Omental fat pad (tissue), 4 donors: ENCODE measurements around the gene GBP2. TPM values are rescaled to one million over a fixed set of nuclear protein-coding genes. Genes with fewer than 3 reads are reported as not detected.
"Not testable (repeated sequence)": the region's sequence is repeated elsewhere in the genome, so short reads cannot be mapped to it uniquely, and the experiment has no call there.

Experiments used
- ATAC-seq: fragments of 150-250 bp; one replicate; pipeline ENCODE4 v1.9.1; 2016; ENCODE audit warnings: mild to moderate bottlenecking, moderate library complexity; ENCODE audit not compliant: low FRiP score
- DNase-seq: peaks from one replicate; pipeline ENCODE4 v3.0.0-alpha.2; 2019; ENCODE audit warnings: low spot score
- total RNA-seq, 4 donors: library from RNA; depleted of rRNA; stranded (reverse); fragments of >200 nt; gene quantifications; one replicate each; pipeline ENCODE4 v1.1.0, GENCODE V29; 2016
- TF ChIP-seq, protein P1 (sequence below), 3 donors: fragments of 450-650 bp; IDR thresholded peaks; one replicate each; pipeline ENCODE4 v1.5.1; 2016 to 2017; ENCODE audit warnings: antibody characterized with exemption in 3 of 3, mild to moderate bottlenecking in 3 of 3, moderate library complexity in 2 of 3

The GBP2 gene
- total RNA-seq, 4 donors from 2014 or later, result 66.9 to 126 (median 81.6) TPM

DNA sequence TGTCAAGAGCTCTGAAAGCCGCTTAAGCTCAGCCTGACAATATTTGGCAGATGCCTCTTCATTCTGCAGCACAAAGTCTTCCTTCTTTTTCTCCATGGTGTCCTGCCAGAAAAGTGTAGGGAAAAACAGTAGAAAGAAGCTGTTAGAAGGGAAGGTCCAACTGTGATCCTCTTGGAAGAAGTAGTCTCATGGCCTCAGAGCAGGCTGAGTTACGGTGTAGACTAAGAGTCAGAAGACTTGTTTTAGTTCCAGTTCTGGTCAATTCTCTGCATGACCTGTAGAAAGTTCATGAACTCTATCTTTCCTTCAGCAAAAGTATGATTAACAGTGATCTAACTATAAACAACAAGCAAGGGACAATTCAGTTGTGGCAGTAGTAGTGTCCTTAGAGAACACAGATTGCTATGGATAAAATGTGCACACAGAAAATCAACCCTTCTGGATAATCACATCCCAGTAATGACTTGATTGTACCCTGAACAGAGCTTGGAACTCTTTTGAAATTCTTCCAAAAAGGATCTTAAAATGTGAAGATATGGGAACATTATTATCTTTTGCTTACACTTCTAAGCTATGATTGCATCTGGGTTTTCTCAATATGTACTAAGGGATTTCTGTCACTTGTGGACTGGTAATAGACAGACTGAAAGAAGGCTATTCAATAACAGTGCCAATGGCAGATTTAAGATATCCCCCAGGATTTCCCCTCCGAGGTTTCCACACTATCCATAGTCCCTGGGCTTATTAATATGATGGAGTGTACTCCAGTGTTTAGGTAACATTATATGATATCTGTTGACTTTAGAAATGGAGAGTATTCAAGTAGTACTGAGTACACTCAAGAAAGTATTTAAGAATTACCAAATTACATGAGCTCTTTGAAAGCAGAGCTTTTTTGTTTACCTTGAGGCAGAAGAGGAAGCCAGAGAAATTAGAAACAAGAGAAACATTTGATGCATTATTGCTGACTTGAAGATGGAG, 22.1 kb upstream of the GBP2 start:
- TF ChIP-seq, protein P1, sequence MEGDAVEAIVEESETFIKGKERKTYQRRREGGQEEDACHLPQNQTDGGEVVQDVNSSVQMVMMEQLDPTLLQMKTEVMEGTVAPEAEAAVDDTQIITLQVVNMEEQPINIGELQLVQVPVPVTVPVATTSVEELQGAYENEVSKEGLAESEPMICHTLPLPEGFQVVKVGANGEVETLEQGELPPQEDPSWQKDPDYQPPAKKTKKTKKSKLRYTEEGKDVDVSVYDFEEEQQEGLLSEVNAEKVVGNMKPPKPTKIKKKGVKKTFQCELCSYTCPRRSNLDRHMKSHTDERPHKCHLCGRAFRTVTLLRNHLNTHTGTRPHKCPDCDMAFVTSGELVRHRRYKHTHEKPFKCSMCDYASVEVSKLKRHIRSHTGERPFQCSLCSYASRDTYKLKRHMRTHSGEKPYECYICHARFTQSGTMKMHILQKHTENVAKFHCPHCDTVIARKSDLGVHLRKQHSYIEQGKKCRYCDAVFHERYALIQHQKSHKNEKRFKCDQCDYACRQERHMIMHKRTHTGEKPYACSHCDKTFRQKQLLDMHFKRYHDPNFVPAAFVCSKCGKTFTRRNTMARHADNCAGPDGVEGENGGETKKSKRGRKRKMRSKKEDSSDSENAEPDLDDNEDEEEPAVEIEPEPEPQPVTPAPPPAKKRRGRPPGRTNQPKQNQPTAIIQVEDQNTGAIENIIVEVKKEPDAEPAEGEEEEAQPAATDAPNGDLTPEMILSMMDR (IDR thresholded peaks at IDR 0.05), result no peak
- ATAC-seq (no peak), DNase-seq (no peak)

DNA sequence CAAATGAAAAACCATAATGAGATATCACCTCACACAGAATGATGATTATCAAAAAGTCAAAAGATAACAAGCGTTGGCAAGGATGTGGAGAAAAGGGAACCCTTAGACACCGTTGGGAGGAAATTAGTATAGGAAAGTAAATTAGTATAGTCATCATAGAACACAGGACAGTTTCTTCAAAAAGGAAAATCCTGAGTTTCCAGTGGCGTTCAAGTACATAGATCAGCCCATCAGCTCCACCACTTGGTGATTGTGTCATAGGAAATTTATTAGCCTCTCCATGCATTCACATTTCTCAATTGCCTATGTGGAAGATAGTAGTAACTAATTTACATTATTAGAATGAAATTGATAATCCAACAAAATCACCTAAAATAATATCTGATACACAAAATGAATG, 20.8 kb upstream of the GBP2 start:
- no peak for ATAC-seq
- TF ChIP-seq, protein P1 (IDR thresholded peaks at IDR 0.05), result no peak
- DNase-seq, result no peak

DNA sequence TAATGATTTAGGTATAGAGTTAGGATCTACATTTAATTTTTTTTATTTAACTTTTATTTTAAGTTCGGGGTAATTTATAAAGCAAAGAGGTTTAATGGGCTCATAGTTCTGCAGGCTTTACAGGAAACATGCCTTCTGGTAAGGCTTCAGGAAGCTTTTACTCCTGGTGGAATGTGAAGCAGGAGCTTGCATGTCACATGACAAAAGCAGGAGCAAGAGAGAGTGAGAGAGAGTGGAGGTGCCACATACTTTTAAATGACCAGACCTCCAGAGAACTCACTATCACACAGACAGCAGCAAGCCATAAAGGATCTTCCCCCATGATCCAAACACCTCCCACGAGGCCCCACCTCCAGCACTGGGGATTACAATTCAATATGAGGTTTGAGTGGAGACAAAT, 17.6 kb upstream of the GBP2 start:
- TF ChIP-seq, protein P1 (IDR thresholded peaks at IDR 0.05), result no peak
- no peak for DNase-seq
- ATAC-seq, result no peak

DNA sequence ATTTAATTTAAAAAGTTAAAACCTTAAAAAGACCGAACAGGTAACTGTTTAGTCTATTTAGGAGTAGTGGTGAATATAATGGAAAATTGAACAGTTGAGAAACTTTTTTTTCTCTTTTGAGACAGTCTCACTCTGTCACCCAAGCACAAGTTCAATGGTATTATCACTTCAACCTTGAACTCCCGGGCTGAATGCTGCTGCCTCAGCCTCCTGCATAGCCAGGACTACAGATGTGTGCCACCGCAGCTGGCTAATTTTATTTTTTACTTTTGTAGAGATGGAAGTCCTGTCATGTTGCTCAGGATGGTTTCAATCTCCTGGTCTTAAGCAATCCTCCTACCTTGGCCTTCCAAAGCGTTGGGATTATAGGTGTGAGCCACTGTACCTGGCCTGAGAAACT, 16.2 kb upstream of the GBP2 start:
- ATAC-seq (no peak), DNase-seq (no peak)
- TF ChIP-seq, protein P1 (IDR thresholded peaks at IDR 0.05), result no peak

GRCh38 chr1:89133747-89134146, 7.8 kb upstream of the GBP2 start:
- no peak for ATAC-seq
- TF ChIP-seq, protein P1 (IDR thresholded peaks at IDR 0.05), result no peak

DNA sequence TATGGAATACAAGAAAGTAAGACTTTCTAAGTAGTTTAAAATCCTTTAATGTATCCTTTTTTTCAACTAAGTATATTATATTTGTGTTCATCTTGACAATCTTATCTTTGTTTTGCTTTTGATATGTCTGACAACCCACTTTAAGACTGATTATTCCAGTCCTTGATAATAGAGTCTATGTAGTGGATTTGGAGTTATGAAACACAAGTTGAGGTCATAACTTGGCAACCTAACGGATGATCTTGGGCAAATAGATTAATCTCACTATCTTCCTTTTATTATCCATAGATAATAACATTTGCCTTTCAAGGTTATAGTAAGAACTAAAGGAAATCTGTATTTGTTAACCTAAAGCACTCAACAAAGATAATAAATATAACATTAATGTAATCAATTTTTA, 4.8 kb upstream of the GBP2 start:
- ATAC-seq, result no peak
- TF ChIP-seq, protein P1 (IDR thresholded peaks at IDR 0.05), result no peak
- no peak for DNase-seq

More at GRCh38 chr1:89133747-89134146, 7.8 kb upstream of the GBP2 start:
- DNase-seq, result no peak

DNA sequence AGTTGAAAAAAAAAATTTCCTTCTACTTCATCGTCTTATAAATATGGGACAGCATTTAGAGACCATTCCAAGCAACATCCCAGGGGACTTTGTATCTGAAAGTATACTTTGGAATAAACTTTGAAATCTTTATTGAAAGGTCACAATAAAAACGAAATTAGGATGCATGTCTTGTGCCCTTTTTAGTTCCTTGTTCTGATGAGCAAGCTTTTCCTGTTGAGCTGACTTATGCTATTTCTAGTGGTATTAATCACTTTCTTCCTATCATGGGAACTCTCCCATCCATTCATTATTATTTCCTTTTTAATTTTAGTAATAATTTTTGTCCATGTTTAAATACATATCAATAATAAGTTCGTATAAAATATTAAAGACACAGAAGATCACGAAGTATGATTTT, 4.0 kb upstream of the GBP2 start:
- no peak for DNase-seq
- no peak for ATAC-seq
- TF ChIP-seq, protein P1 (IDR thresholded peaks at IDR 0.05), result no peak

- not testable (repeated sequence) for ATAC-seq, DNase-seq
These were observed 2.1 kb upstream of the GBP2 start for GRCh38 chr1:89128003-89128458.

DNA sequence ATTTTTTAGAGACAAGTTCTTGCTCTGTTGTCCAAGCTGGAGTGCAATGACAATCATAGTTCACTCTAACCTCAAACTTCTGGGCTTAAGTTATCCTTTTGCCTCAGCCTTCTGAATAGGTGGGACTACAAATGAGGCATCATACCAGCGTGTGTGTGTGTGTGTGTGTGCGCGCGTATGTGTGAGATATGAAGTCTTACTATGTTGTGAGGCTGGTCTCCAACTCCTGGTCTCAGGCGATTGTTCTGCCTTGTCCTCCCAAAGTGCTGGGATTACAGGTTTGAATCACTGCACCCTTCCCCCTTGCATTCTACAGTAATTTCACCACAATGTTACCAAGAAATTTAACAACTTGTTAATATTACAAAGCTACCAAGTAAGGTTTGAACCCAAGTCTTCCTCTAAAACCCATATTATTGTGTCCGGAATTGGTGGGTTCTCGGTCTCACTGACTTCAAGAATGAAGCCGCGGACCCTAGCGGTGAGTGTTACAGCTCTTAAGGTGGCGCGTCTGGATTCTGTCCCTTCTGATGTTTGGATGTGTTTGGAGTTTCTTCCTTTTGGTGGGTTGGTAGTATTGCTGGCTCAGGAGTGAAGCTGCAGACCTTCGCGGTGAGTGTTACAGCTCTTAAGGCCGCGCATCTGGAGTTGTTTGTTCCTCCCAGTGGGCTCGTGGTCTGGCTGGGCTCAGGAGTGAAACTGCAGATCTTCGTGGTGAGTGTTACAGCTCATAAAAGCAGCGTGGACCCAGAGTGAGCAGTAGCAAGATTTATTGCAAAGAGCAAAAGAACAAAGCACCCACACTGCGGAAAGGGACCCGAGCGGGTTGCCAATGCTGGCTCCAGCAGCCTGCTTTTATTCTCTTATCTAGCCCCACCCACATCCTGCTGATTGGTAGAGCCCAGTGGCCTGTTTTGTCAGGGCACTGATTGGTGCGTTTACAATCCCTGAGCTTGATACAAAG, 970 bp upstream of the GBP2 start:
- DNase-seq, ATAC-seq: not testable (repeated sequence)
